Osteoblast (primary cell): ENCODE data around the gene PES1. TPM values are rescaled to one million over a fixed set of nuclear protein-coding genes. Genes with fewer than 3 reads are reported as not detected.

Experiments used
- DNase-seq: peaks from one replicate; pipeline ENCODE4 v3.0.0; 2011; ENCODE audit warnings: low spot score, mixed read lengths; ENCODE audit not compliant: insufficient read length; ENCODE audit errors: missing footprints
- H2AFZ ChIP-seq: 2 replicates; pipeline ENCODE4 v1.6.0; 2011; ENCODE audit warnings: mild to moderate bottlenecking, low read length
- H3K27ac ChIP-seq: 2 replicates; pipeline ENCODE4 v1.5.1; 2011; ENCODE audit warnings: mild to moderate bottlenecking, low read depth, low read length, moderate library complexity
- H3K27me3 ChIP-seq: 2 replicates; pipeline ENCODE4 v1.6.0; 2012; ENCODE audit warnings: mild to moderate bottlenecking, control low read depth, inconsistent platforms, low read length, moderate library complexity; ENCODE audit not compliant: insufficient read depth
- H3K36me3 ChIP-seq: 2 replicates; pipeline ENCODE4 v1.5.1; 2011; ENCODE audit warnings: mild to moderate bottlenecking, low read length, control low read depth, moderate library complexity; ENCODE audit not compliant: insufficient read depth
- H3K4me1 ChIP-seq: 2 replicates; pipeline ENCODE4 v1.5.1; 2011; ENCODE audit warnings: mild to moderate bottlenecking, low read length, control low read depth, moderate library complexity; ENCODE audit not compliant: insufficient read depth
- H3K4me2 ChIP-seq: 2 replicates; pipeline ENCODE4 v1.6.0; 2011; ENCODE audit warnings: mild to moderate bottlenecking, low read length; ENCODE audit not compliant: insufficient read depth
- H3K4me3 ChIP-seq: fragments of 200-600 bp; sonication (generic); 3 replicates; pipeline ENCODE4 v1.5.1; 2012; ENCODE audit warnings: mild to moderate bottlenecking, low read length, inconsistent platforms; ENCODE audit not compliant: insufficient read depth
- H3K79me2 ChIP-seq: 2 replicates; pipeline ENCODE4 v1.6.0; 2012; ENCODE audit warnings: mild to moderate bottlenecking, low read length, control low read depth, inconsistent platforms; ENCODE audit not compliant: insufficient read depth
- H3K9me3 ChIP-seq: 2 replicates; pipeline ENCODE4 v1.5.1; 2011; ENCODE audit warnings: low read depth, low read length, control low read depth
- H4K20me1 ChIP-seq: 2 replicates; pipeline ENCODE4 v1.6.0; 2012; ENCODE audit warnings: mild to moderate bottlenecking, low read length, control low read depth; ENCODE audit not compliant: insufficient read depth
- total RNA-seq: library from RNA; depleted of rRNA; stranded (reverse); fragments of >200 nt; gene quantifications from 2 replicates; pipeline ENCODE4 v1.2.3, GENCODE V29; 2012
- TF ChIP-seq, protein P1 (sequence below): IDR thresholded peaks from 2 replicates; pipeline ENCODE4 v1.5.1; 2011; ENCODE audit warnings: mild to moderate bottlenecking, low read depth, low read length, moderate library complexity; ENCODE audit errors: extremely low read depth

The PES1 gene
- total RNA-seq, 1 donor, result 64.8 TPM

DNA sequence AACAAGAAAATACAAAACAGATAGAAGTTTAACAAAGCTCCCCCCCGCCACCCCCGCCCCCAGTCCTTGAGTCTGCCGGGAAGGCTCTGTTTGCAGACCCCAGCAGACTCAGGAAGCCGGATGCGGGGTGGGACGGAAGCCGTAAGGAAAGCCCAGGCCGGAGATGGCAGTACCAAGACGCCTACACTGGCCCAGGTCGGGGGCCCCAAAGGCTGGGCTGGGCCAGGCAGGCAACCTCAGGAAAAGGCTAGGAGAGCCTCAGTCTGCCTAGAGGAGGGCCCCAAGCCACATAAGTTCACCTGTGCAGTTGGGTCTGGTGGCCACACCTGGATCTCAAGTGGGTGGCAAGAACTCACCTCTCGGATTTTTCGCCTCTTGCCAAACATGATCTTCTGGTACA lies 13.2 kb downstream of the PES1 start:
- no peaks in the 10 kb centered on the region for H3K9me3 ChIP-seq
- H4K20me1 ChIP-seq, result peaks cover 16% of the 10 kb centered on the region
- TF ChIP-seq, protein P1, sequence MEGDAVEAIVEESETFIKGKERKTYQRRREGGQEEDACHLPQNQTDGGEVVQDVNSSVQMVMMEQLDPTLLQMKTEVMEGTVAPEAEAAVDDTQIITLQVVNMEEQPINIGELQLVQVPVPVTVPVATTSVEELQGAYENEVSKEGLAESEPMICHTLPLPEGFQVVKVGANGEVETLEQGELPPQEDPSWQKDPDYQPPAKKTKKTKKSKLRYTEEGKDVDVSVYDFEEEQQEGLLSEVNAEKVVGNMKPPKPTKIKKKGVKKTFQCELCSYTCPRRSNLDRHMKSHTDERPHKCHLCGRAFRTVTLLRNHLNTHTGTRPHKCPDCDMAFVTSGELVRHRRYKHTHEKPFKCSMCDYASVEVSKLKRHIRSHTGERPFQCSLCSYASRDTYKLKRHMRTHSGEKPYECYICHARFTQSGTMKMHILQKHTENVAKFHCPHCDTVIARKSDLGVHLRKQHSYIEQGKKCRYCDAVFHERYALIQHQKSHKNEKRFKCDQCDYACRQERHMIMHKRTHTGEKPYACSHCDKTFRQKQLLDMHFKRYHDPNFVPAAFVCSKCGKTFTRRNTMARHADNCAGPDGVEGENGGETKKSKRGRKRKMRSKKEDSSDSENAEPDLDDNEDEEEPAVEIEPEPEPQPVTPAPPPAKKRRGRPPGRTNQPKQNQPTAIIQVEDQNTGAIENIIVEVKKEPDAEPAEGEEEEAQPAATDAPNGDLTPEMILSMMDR, result no peak
- peak; percentile 77 for DNase-seq
- H3K4me2 ChIP-seq, result no peak overlapping the region
- H3K4me3 ChIP-seq, result no peak overlapping the region
- H3K27ac ChIP-seq, result no peak overlapping the region
- H3K27me3 ChIP-seq, result no peaks in the 10 kb centered on the region
- no peak overlapping the region for H2AFZ ChIP-seq
- H3K36me3 ChIP-seq, result peaks cover 65% of the 10 kb centered on the region
- peaks cover 25% of the 10 kb centered on the region for H3K4me1 ChIP-seq
- H3K79me2 ChIP-seq, result no peaks in the 10 kb centered on the region

DNA sequence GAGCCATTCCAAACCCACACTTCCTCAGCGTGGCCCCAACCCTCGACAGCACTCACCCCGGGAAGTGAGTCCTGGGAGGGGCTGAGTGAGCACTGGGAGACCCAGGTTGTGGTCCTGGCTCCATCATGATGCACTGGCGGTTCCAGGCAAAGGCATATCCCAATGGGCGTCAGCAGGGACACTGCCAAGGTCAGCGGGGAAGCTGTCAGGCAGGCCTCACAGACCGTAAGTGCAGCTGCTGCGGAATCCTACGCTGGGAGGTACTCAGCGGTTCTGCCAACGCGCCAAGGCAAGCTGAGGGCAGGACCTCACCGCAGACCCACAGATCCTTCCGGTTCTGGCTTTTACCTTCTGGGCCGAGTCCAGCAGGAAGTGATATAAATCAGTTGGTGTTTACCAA lies 15.9 kb downstream of the PES1 start:
- Histone ChIP-seq H3K9me3 (no peaks in the 10 kb centered on the region), H3K4me1 (peaks cover 14% of the 10 kb centered on the region), H3K4me3 (no peak overlapping the region), H3K27me3 (peaks cover 7% of the 10 kb centered on the region), H3K4me2 (no peak overlapping the region), H3K36me3 (peaks cover 49% of the 10 kb centered on the region), H3K79me2 (no peaks in the 10 kb centered on the region), H4K20me1 (peaks cover 11% of the 10 kb centered on the region), H3K27ac (peak overlapping the region; percentile 60), H2AFZ (no peak overlapping the region)
- peak; percentile 89 for DNase-seq
- TF ChIP-seq, protein P1, result no peak

DNA sequence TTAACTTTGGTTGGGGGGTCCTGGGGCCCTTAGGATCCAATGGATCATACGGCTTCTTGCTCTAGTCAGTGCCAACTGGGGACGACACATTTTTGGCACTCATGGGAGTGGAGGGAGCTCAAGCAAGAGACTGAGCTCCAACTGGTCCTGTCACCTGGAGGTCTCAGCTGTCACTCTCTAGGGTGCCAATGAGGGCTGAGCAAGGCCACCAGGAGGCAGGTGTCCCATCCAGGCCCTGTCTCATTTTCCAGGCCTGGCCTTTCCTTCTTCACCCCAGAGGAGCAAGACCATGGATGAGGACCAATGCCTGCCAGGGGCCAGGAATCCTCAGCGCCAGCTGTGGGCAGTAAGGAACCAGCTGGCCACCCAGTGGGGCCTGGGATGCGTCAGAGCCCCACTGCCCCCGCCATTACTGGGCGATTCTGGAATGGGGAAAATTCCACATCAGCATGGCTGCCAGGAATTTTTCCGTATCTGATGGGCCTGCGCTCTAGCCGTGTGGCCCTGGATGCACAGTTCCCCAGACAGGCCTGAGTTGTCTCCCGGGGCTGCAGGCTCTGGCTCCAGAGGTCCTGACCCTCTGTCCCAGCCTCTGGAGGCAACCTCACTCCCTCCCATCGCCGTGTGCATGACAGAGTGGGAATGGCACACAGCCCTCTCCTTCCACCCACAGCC lies 16.6 kb downstream of the PES1 start:
- Histone ChIP-seq H3K27me3 (peaks cover 8% of the 10 kb centered on the region), H4K20me1 (peaks cover 11% of the 10 kb centered on the region), H3K79me2 (no peaks in the 10 kb centered on the region), H3K4me1 (peaks cover 14% of the 10 kb centered on the region), H3K4me3 (peak overlapping the region; percentile 7), H3K9me3 (no peaks in the 10 kb centered on the region), H2AFZ (no peak overlapping the region), H3K4me2 (peak overlapping the region; percentile 58), H3K36me3 (peaks cover 42% of the 10 kb centered on the region), H3K27ac (peak overlapping the region; percentile 60)
- TF ChIP-seq, protein P1, result no peak
- DNase-seq, result peak; percentile 99

DNA sequence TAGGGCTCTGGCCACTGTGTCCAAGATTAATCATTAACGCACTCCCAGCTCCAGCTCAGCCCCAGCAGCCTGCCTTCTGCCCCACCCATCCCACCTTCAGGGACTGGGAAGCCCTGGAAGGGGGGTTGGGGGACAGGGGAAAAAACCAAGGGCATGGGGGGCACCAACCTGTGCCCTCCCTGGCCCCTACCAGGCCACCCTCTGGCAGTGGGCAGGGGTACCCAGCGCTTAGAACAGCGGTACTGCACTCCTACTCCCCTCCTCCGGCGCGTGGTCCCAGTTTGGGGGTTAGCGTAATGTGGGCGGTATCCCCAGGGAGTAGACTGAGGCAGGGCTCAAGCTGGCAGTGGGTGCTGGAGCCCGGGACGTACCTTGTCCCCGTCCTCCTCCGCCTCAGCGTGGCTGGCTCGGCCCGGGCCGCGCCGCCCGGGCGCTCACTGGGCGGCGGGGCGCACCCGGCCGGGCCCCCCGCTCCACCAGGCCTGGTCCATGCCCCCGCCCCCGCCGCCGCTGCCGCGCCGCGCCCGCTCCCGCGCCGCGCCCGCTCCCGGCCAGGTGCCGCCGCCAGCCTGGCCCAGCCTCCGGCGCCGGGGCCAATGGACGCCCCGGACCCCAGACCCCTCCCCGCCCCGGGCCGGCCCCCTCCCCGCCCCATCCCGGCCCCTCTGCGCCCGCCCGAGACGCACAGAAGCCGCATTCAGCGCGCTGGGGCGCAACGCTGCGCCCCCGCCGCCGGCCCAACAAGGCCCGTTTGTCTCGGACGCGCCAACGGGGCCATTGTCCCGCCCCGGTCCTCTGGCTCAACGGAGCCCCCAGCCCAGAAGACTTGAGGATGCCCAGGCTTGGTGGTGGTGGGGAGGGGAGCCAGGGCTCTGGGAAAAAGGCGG lies 17.4 kb downstream of the PES1 start, which contains the start of gene GAL3ST1:
Gene GAL3ST1 (minus strand): TSS at position 571 of the 887 bp plus-strand sequence. CDS start 17,273 bp downstream, outside the sequence.
- TF ChIP-seq, protein P1, result no peak
- H3K9me3 ChIP-seq, result no peaks in the 10 kb centered on the region
- H2AFZ ChIP-seq, result no peak within 1 kb of the TSS
- H3K27me3 ChIP-seq, result peaks cover 16% of the 10 kb centered on the region
- H3K4me3 ChIP-seq, result peak within 1 kb of the TSS; percentile 7
- H3K27ac ChIP-seq, result peak within 1 kb of the TSS; percentile 60
- H3K79me2 ChIP-seq, result no peaks in the 10 kb centered on the region
- peak; percentile 83 for DNase-seq
- H3K4me2 ChIP-seq, result peak within 1 kb of the TSS; percentile 58
- H3K4me1 ChIP-seq, result peaks cover 14% of the 10 kb centered on the region
- peaks cover 34% of the 10 kb centered on the region for H3K36me3 ChIP-seq
- H4K20me1 ChIP-seq, result peaks cover 11% of the 10 kb centered on the region
